Activated T-cell treated with anti-CD3 and anti-CD28 coated beads for 24 hours (primary cell): ENCODE measurements around the gene INTU.
A peak's percentile ranks its signal among the peaks of the same experiment; 100 is the strongest.
"Not testable (repeated sequence)": the region's sequence is repeated elsewhere in the genome, so short reads cannot be mapped to it uniquely, and the experiment has no call there.

Experiments
- DNase-seq: peaks from one replicate; pipeline ENCODE4 v3.0.0-alpha.2; 2020; ENCODE audit warnings: low read depth

The INTU gene

GRCh38 chr4:127632420-127633403 lies at the start of gene INTU:
TSS of gene INTU (plus strand) at chr4:127632957. CDS start at chr4:127633035, 78 bp downstream.
- DNase-seq, result peak; percentile 18

DNA sequence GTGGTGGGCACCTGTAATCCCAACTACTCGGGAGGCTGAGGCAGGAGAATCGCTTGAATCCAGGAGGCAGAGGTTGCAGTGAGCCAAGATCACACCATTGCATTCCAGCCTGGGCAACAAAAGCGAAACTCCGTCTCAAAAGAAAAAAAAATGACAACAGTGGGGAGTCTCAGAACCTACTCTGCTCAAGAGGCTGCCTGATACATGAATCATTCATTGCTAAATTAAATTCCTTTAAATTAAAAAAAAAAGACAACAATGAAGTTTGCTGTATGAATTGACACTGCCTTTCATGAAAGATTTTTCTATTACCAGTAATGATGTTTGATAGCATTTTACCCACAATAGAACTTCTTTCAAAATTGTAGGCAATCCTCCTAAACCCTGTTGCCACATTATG lies 46.3 kb upstream of the INTU start:
- not testable (repeated sequence) for DNase-seq

DNA sequence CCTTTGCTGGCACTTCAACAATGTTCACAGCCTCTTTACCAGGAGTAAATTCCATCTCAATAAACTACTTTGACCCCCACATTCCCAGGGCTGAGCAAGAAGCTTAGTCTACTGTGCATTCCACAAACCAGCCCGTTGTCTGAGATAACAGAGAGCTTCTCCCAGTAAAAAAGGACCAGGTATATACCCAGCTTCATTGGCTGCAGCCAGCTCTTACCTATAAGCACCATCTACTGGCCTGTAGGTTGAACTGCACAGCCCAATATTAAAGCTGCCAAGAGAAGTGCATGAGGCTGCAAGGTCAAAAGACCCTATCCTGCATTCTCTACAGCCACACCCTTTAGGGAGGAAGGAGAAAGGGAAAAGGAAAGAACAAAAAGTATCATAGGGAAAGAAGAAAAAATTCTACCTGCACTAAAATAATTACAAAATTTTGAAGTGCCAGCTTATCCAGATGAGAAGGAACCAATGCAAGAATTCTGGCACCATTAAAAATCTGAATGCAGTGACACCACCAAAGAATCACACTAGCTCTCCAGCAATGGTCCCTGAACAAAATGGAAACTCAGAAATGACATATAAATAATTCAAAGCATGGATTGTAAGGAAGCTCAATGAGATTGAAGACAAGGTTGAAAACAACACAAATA lies 45.7 kb upstream of the INTU start:
- no peak for DNase-seq

DNA sequence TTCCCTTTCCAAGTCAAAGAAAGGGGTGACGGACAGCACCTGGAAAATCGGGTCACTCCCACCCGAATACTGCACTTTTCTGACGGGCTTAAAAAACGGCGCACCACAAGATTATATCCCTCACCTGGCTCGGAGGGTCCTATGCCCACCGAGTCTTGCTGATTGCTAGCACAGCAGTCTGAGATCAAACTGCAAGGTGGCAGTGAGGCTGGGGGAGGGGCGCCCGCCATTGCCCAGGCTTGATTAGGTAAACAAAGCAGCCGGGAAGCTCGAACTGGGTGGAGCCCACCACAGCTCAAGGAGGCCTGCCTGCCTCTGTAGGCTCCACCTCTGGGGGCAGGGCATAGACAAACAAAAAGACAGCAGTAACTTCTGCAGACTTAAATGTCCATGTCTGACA lies 43.6 kb upstream of the INTU start:
- not testable (repeated sequence) for DNase-seq

DNA sequence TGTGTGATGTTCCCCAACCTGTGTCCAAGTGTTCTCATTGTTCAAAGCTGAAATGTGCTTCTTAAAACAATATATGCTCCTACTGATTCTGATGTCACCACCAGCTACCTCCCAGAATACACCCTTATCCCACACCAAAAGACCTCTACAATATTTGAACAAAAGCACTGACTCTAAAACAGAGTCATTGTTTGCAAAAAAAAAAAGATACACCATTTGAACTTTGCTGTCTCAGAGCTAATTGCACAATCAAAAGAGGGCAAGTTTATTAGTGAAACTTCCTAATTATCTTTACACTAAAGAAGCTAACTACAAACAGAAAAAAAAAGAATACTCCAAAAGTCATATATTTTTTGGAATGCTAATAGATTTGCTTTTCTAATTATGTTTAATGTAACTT lies 34.1 kb upstream of the INTU start:
- no peak for DNase-seq

DNA sequence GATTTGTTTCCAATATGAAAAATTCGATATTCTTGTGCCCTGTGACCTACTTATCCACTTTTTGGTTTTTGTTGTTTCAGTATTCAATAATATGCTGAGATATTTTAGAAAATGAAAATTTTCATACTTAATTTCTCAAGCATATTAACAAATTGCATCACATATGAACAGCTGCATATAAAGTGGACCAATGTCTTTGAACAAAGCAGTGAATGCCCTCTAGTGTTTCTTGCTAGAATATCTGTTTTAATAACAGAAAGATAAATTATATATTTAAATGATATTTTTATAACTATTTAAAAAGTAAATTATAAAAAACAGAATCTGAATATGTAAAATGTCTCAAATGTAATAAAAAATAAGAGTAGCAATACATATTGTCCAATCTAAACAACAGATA lies 31.7 kb upstream of the INTU start:
- DNase-seq, result no peak

GRCh38 chr4:127604949-127605709 lies 27.6 kb upstream of the INTU start:
- DNase-seq, result no peak

DNA sequence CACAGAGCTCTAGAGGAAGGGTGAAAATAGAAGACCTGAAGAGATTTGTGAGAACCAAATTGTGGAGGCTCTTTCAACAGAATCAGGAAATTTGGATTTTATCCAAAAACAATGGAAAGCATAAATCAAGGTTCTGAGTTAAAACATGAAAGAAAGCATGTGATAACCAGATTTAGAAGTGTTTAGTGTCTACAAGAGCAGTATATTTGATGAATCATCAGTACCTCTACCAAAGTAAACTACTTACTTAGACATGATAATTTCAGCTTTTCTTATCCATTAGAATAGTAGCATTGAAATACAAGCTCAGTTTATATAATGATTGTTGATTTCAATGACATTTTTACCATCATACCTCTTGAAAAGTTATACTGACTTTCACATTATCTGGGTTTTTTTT lies 25.9 kb upstream of the INTU start:
- no peak for DNase-seq

GRCh38 chr4:127609484-127609883 lies 23.3 kb upstream of the INTU start:
- no peak for DNase-seq

GRCh38 chr4:127610488-127610887 lies 22.3 kb upstream of the INTU start:
- no peak for DNase-seq

- no peak for DNase-seq
Measured at GRCh38 chr4:127616898-127617297, 15.9 kb upstream of the INTU start.

- no peak for DNase-seq
Measured at GRCh38 chr4:127618427-127618826, 14.3 kb upstream of the INTU start.

DNA sequence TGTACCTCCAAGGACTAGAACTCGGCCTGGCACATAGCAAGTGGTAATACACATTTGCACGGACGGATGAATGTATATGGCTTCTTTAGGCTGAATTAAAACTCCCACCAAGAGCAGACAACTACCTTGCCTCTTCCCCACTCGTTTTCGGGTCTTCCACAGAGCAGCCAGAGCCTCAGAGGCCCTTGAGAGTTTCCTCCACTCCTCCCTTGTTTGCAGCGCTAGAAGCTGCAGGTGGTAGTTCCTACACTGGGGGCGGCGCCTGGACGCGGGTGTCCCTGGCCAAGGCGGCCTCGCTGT lies 10.2 kb upstream of the INTU start:
- DNase-seq, result no peak

GRCh38 chr4:127622921-127623796 lies 9.6 kb upstream of the INTU start:
- no peak for DNase-seq

DNA sequence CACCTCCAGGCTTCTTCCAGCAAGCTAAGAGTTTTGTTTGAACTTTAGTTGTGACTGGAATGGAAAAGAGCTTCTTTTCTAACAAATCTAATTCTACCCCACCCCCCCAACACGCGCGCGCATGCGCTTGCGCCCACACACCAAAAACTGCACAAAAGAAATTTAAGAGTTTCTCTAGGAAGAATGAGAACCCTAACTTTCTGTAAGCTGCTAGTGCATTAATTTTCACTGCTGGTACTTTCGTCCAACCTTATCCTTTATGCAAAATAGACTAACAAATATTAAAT lies 9.0 kb upstream of the INTU start:
- no peak for DNase-seq

- DNase-seq, result no peak
Measured at GRCh38 chr4:127624173-127624572, 8.6 kb upstream of the INTU start.

DNA sequence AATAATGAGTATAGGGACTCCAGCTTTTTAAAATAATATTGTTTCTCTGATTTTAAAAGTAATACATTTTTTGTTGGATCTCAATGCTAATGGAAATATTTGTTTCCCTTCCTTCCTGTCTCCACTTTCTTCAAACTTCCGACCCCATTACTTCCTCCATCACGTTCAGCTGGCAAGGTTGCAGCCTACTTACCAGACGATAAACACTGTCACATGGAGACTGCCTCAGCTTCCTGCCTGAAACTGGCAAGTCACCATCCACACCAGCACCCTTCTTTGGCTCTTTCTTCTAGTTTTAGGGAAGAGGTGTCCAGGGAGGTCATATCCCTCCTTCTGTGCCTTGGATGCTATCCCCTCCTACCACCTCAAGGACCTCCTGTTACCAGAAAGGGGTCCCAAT lies 3.4 kb upstream of the INTU start:
- no peak for DNase-seq

- no peak for DNase-seq
Measured at GRCh38 chr4:127630152-127630551, 2.6 kb upstream of the INTU start.

- no peak for DNase-seq
Measured at GRCh38 chr4:127631420-127631819, 1.3 kb upstream of the INTU start.

- no peak for DNase-seq
Measured at GRCh38 chr4:127634181-127634580, 1.4 kb downstream of the INTU start.

- no peak for DNase-seq
Measured at GRCh38 chr4:127641524-127641923, 8.8 kb downstream of the INTU start.

- DNase-seq, result no peak
Measured at GRCh38 chr4:127642169-127642568, 9.4 kb downstream of the INTU start.
